ENCODE data around the gene CHPF. TPM values are rescaled to one million over a fixed set of nuclear protein-coding genes. Genes with fewer than 3 reads are reported as not detected.

CHPF gene
- total and polyA plus RNA-seq, 10 of the 15 experiments (the other 5 are each of a cell fraction or from before 2014, with no cell fraction given): 0.09 to 17.4 (median 8.3) TPM; not detected in 1

- ChIA-PET SMC1A (ENCODE audit: uncharacterized antibody, unreplicated experiment) (interaction anchor here (4.3 kb wide), 1 partner anchor 36 kb away, joined by 41 read pairs; a partner anchor contains a TSS), CTCF (interaction anchor here (0.6 to 10.8 kb wide), 7 partner anchors 9 to 129 kb away, joined by 3 to 224 read pairs (median 5); partner anchors contain the start of gene GMPPA), RAD21 (ENCODE audit: unreplicated experiment) (interaction anchor here (1.1 to 2.2 kb wide), 2 partner anchors 36 to 55 kb away, joined by 4 to 7 read pairs; a partner anchor contains a TSS), POLR2A (no interaction called here)
- H3K9me3 ChIP-seq (replicated peaks; ENCODE audit: control insufficient read depth, insufficient read depth, low read length): no peaks in the 10 kb centered on the region
- H3K9ac ChIP-seq (ENCODE audit: control insufficient read depth, insufficient read depth, low read length): no peak overlapping the region
- WGBS (ENCODE audit: insufficient coverage, insufficient replicate concordance, low lambda C conversion rate, missing lambda C conversion rate): 34% methylated on average over 20 of the region's 20 CpGs
- no peaks in the 10 kb centered on the region for H3K36me3 ChIP-seq (ENCODE audit: control insufficient read depth in 2 of 2, insufficient read depth in 2 of 2, low read length in 1 of 2)
- FAIRE-seq (no peak), ATAC-seq (no peak), DNase-seq (ENCODE audit: low read depth, low spot score) (no peak)
- H3K4me3 ChIP-seq: no peak overlapping the region
- H2AFZ ChIP-seq (ENCODE audit: control insufficient read depth, low read depth, low read length): no peak overlapping the region
- H3K4me2 ChIP-seq (ENCODE audit: control insufficient read depth, insufficient read depth): no peak overlapping the region
- in situ Hi-C loops (cut with MboI) (loop anchor here (5.0 kb wide), 1 partner anchor 130 kb away; no protein-coding TSS in a partner anchor), intact Hi-C loops (cut with micrococcal nuclease; ENCODE audit: unreplicated experiment) (no loop called here)
- H4K20me1 ChIP-seq (ENCODE audit: control insufficient read depth, insufficient read depth): no peaks in the 10 kb centered on the region; the same call in 1 of the 2 replicates
- H3K27me3 ChIP-seq (replicated peaks in 1 of 2; ENCODE audit: control insufficient read depth in 2 of 2, insufficient read depth in 2 of 2, low read length in 1 of 2): peaks cover 3 to 10% of the 10 kb centered on the region in 2 experiments; a peak in 3 of 4 replicates
- no peaks in the 10 kb centered on the region for H3K79me2 ChIP-seq (ENCODE audit: control insufficient read depth, insufficient read depth, low read length)
- no TSS peak for BruUV-seq (replicated peaks)
- H3K27ac ChIP-seq (ENCODE audit: control insufficient read depth, insufficient read depth): no peak overlapping the region
- H3K4me1 ChIP-seq (ENCODE audit: control insufficient read depth, insufficient read depth, low read length): no peaks in the 10 kb centered on the region
- TF ChIP-seq NFYB (IDR thresholded peaks at IDR 0.05; ENCODE audit: insufficient read depth, low read depth, low read length): no peak
- TF ChIP-seq KDM1A (IDR thresholded peaks at IDR 0.05; ENCODE audit: borderline replicate concordance): no peak
- TF ChIP-seq, protein P1, sequence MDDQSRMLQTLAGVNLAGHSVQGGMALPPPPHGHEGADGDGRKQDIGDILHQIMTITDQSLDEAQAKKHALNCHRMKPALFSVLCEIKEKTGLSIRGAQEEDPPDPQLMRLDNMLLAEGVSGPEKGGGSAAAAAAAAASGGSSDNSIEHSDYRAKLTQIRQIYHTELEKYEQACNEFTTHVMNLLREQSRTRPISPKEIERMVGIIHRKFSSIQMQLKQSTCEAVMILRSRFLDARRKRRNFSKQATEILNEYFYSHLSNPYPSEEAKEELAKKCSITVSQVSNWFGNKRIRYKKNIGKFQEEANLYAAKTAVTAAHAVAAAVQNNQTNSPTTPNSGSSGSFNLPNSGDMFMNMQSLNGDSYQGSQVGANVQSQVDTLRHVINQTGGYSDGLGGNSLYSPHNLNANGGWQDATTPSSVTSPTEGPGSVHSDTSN (IDR thresholded peaks at IDR 0.05; ENCODE audit: insufficient replicate concordance, low read depth, low read length): no peak
- TF ChIP-seq TBL1XR1 (IDR thresholded peaks at IDR 0.05; ENCODE audit: low read depth, low read length): no peak
- no peak for TF ChIP-seq ZNF384 (IDR thresholded peaks at IDR 0.05; ENCODE audit: borderline replicate concordance, low read depth, low read length)
- no peak for TF ChIP-seq BHLHE40 (IDR thresholded peaks at IDR 0.05; ENCODE audit: borderline replicate concordance in 1 of 2, low read depth in 2 of 2, low read length in 1 of 2)
- TF ChIP-seq, protein P2, sequence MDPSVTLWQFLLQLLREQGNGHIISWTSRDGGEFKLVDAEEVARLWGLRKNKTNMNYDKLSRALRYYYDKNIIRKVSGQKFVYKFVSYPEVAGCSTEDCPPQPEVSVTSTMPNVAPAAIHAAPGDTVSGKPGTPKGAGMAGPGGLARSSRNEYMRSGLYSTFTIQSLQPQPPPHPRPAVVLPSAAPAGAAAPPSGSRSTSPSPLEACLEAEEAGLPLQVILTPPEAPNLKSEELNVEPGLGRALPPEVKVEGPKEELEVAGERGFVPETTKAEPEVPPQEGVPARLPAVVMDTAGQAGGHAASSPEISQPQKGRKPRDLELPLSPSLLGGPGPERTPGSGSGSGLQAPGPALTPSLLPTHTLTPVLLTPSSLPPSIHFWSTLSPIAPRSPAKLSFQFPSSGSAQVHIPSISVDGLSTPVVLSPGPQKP (IDR thresholded peaks at IDR 0.05; ENCODE audit: low read depth, low read length): no peak
- no peak for TF ChIP-seq KAT2A (conservative IDR thresholded peaks at IDR 0.05; ENCODE audit: control insufficient read depth, low read depth, low read length)
- TF ChIP-seq TAF1 (IDR thresholded peaks at IDR 0.05; ENCODE audit: borderline replicate concordance, low read depth, low read length): no peak
- no peak for TF ChIP-seq CHD2 (IDR thresholded peaks at IDR 0.05; ENCODE audit: borderline replicate concordance, low read depth, low read length)
- no peak for TF ChIP-seq POU2F2 (IDR thresholded peaks at IDR 0.05; ENCODE audit: borderline replicate concordance, low read depth, low read length)
- TF ChIP-seq, protein P3, sequence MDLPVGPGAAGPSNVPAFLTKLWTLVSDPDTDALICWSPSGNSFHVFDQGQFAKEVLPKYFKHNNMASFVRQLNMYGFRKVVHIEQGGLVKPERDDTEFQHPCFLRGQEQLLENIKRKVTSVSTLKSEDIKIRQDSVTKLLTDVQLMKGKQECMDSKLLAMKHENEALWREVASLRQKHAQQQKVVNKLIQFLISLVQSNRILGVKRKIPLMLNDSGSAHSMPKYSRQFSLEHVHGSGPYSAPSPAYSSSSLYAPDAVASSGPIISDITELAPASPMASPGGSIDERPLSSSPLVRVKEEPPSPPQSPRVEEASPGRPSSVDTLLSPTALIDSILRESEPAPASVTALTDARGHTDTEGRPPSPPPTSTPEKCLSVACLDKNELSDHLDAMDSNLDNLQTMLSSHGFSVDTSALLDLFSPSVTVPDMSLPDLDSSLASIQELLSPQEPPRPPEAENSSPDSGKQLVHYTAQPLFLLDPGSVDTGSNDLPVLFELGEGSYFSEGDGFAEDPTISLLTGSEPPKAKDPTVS (IDR thresholded peaks at IDR 0.05; ENCODE audit: low read depth, low read length): no peak
- no peak for TF ChIP-seq NKRF (conservative IDR thresholded peaks at IDR 0.05)
- TF ChIP-seq, protein P4, sequence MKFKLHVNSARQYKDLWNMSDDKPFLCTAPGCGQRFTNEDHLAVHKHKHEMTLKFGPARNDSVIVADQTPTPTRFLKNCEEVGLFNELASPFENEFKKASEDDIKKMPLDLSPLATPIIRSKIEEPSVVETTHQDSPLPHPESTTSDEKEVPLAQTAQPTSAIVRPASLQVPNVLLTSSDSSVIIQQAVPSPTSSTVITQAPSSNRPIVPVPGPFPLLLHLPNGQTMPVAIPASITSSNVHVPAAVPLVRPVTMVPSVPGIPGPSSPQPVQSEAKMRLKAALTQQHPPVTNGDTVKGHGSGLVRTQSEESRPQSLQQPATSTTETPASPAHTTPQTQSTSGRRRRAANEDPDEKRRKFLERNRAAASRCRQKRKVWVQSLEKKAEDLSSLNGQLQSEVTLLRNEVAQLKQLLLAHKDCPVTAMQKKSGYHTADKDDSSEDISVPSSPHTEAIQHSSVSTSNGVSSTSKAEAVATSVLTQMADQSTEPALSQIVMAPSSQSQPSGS (IDR thresholded peaks at IDR 0.05; ENCODE audit: low read length): no peak
- no peak for TF ChIP-seq NBN (IDR thresholded peaks at IDR 0.05)
- TF ChIP-seq SMC3 (IDR thresholded peaks at IDR 0.05; ENCODE audit: borderline replicate concordance, low read length): no peak
Measured at GRCh38 chr2:219531639-219532377, 11.8 kb downstream of the CHPF start.

Measured in GM12878 (cell line).